ENCODE results near the gene CHCHD6.

The CHCHD6 gene

DNA sequence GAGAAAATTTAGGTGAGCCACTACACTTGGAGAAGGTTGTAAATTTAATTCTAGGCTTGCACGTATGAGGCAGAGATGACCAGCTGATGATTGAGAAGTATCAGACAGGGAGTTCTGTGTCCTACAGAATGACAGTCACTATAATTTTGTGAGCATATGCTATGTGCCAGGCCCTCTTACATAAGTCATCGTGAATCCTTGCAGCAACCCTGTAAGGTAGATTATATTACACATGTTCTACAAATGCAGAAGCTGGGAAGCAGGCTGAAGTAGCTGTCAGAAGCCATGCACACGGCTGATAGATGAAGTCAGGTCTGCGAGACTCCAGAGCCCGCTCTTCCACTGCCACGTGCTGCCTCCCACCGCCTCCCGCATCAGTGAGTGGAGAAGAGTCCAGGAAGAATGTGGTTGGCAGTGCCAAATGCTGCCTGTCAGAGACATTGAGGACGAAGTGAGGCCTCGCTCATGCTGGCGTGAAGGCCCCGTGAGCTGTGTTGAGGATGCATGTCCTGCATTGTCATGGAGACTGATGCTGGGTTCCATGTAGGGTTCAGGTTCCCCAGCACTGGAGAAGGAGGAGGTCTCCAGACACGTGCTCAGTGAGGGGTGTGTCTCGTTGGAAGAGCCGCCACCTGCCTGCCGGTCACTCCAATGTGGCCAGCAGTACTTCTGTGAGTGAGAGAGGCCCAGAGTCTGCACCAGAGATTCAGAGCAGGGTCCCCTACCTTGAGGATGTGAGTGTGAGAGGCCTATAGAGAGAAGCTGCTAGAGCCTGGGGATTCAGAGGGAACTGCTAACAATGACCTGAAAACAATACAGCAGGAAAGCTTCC, 155.6 kb downstream of the CHCHD6 start:
- no peak for DNase-seq (ENCODE audit: low spot score)

DNA sequence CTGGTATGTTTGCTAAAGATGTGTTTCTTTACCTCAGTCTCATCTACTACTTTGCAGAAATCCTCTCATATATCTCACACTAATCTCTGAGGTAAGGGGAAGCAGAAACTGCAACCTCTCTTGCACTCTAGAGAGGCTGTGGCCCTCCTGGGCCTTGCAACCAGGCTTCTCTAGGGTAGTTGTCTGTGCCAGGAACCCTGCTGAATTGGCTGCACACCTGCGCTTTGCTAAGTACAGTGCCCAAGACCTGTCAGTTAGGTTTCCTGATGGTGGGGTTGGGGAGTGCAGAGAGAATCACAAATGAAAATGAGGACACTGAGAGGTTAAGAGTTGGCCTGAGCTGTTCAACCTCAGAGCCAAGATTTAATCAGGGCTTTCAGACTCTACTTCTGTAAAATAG, 161.7 kb downstream of the CHCHD6 start:
- DNase-seq (ENCODE audit: low spot score): no peak

DNA sequence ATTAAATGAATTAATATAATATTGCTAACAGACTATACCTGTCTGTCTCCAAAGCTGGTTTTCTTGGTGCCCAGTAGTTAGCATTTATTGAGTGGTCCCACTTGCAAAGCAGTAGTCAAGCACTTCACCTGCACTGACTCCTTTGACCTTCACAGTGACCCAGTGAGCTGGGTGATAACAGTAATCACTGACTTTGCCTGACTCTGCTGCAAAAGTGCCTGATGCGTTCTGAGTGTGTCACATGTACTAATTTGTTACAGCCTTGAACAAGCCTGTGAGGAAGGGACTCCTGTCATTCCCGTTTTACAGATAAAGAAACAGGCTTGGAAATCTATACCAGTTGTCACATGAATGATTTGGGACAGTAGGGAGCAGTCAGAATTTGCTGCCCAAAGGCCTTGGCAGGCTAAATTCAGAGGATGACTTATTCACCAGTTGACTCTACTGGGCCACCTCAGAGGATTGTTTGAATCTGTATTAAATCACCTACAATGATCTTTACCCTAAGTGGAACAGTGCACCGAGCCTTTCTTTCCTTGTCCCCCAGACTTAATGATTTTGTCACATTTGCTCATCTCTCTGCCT, 162.2 kb downstream of the CHCHD6 start:
- no peak for DNase-seq (ENCODE audit: low spot score)

DNA sequence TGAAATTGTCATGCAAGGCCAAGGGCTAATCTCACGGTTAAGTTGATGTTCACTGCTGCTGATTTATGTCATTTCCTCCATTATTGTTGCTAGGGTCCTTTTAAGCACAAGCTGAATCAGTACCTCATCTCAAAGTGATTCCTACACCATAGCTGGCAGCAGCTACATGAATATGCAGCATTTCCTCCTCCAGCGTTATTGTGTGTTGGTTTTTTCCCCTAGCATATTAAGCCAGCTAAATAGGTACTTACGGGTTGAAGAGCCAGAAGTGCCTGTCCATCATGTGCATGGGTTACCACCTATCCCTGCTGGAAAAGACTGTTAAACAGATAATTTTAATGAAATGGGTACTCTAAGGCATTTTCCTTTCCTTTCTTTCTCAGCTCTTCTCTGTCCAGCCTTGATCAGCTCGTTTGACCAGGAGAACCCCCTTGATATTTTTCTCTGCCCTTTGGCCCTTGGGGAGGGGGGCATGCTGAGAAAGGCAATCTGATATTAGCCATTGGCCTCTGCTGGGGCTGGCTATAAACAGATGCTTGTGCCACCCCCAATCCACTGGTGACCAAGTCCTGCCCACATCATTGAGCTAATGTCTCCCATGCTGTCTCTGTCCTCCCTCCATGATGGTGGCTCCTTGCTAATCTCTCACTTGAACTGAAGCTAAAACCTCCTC, 163.3 kb downstream of the CHCHD6 start:
- DNase-seq (ENCODE audit: low spot score): no peak

DNA sequence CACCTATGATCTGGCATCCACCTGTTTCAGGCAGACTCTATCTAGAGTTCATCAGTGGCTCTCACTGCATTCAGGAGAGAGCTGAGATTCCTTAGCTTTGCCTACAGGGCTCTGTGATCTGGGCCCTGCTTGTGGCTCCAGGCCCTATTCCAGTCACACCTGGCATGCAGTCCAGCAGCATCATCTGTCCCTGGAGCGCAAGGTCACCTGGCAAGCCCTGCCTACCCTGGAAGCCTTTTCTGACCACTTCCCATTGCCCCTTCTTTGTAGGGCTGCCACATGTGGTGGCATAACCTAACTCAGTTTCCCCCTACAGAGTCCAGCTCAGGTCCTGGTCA, 163.8 kb downstream of the CHCHD6 start:
- no peak for DNase-seq (ENCODE audit: low spot score)

DNA sequence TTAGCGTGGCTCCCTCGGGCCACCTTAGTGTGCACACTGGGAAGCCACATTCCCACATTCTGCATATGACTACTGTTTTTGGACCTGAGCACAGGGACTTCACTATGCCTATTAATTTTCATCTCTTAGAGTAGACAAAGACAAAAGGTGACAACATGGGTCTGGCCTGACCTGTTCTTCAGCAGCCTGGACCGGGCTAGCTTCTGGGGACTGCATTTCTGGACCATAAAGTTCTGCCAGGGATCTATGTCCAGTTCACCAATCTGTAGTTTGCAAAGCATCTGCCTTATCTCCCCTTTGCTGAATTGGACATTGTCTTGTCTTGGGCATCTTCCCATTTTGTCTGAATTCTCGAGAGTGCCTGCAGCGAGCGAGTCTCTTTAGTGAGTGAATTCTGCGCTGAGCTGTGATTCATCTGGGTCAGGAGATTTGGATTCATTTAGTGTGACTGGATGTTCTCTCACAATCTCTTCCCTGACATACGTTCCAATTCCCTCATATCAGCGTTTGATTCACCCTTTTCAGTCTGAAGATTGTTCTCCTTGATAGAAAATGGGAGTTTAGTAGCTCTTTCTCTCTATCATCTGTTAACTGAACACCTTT, 166.7 kb downstream of the CHCHD6 start:
- no peak for DNase-seq (ENCODE audit: low spot score)

DNA sequence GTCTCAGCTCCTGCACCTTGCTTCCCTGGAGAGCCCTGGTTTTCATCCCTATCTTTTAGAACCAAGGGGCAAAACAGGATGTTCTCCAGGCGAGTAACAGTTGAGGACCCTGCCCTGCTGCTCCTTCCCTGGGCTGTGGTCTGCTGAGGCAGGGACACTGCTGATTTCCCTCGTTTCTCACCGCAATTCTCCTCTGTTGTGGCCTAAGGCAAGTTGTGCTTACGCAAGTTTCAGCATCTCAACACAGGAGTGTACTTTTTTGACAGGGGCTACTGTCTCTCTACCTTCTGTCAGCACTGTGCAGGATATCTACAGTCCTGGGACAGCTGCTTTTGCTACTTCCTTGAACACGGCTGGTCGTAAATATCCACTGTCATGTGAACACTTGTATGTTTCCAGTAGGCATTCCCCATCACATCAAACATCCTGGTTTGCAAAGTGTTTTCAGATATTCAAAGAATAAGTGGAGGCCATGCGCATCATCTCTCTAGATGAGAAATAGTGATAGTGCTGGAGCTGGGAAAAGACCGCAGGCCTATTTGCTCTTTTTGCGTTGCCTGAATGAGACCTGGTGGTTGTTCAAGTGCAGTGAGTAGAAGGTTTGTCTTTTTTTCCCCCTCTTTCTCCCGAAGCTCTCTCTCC, 168.8 kb downstream of the CHCHD6 start:
- no peak for DNase-seq (ENCODE audit: low spot score)

DNA sequence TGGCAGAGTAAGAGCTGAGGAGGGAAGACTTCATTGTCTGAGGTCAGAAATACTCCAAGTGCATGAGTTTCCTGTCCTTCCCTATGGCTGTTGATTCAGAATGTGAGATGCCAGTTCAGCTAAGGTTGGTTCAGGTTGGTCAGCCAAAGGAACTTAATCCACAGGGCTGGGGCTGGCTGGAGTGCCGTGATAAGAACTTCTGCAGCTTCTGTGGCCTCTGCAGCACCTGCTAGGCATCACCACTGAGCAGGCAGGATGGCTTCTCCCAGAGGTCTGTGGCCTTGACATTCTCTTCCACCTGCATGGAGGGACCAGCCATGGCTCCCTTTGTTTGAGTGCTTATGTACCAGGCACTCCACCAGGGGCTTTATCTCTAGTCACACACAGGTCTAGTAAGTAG, 169.4 kb downstream of the CHCHD6 start:
- DNase-seq (ENCODE audit: low spot score): no peak

DNA sequence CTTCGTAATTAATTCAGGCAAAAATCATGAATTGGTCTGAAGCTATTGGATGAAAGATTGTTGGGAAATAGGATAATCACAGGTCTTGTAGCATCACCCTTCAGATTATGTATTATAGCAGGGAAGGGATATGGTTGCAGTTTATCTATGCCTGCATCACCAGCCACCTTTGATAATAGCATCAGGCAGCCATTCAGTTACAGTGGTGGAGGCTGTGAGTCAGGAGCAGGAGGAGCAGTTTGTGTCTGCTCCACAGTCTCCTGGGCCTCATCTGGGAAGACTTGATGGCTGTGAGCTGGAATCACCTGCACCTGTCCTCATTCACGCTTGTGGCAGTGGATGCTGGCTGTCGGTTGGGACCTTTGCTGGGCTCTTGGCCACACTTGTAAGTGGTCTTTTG, 174.6 kb downstream of the CHCHD6 start:
- no peak for DNase-seq (ENCODE audit: low spot score)

DNA sequence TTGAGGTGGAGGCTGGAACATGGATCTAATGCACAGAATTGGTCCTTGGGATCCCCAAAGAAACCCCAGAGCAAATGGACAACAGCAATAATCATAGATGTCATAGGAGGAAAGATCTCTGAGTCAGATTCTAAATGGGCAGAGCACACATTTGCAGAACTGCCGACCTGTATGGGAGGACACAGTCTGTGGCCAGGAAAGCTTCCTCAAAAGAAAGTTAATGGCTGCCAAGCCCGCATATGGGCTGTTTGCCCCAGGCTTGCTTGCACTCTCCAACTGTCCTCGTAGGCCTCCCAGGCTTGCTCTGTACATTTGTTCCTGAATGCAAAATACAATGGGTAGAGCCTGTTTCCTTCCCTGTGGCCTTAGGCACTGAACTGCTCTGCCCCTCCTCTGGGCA, 176.9 kb downstream of the CHCHD6 start:
- no peak for DNase-seq (ENCODE audit: low spot score)

DNA sequence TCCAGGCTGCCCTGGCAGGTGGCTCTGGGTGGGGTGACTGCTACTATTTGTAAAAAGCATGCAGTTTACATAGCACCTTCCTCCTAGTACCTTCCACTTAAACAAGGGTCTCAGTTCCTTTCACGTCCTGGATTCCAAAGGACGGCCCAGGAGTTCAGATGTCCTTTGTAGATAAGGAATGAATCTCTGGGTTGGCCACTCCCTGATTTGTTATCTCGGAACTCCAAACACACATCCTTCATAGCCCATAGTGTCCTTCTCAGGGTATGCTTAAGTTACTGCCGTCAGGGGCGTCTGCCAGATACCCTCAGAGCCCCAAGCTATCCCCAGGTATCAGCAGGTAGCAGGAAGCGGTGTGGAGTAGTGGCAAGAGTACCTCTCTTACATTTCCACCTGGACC, 177.8 kb downstream of the CHCHD6 start:
- DNase-seq (ENCODE audit: low spot score): no peak

DNA sequence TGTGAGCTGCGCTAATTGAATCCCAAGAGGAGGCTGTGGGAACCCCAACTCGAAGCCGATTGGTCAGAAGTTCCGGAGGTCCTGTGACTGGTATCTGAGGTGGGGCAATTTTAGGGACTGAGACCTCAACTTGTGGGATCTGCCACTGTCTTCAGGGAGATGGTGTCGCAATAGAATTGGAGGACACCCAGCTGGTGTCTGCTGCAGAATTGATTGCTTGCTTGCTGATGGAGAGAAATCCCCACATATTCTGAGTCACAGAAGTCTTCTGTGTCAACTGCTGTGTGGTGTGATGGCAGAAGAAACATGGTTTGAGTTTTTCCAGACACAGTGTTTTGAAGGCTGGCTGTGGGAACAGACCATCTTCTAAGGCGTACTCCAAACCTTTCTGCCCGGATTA, 179.2 kb downstream of the CHCHD6 start:
- no peak for DNase-seq (ENCODE audit: low spot score)

DNA sequence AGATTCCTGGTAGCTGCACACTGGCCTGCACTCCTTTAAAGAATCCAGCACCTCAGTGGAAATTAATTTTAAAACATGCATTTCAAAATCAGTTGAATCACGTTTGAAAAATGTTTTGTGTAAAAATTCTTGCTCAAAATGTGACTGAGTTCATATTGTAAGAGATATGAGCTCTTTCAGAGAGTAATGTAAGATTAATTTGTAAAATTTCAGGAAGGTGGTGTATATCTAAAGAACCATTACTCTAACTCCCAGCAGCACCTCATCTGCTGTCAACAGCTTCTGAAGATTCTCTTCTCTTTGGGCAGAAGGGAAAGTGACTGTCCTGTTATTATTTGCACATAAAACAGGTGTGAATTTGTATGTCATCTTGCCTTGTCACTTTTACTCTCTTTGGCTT, 181.4 kb downstream of the CHCHD6 start:
- no peak for DNase-seq (ENCODE audit: low spot score)

DNA sequence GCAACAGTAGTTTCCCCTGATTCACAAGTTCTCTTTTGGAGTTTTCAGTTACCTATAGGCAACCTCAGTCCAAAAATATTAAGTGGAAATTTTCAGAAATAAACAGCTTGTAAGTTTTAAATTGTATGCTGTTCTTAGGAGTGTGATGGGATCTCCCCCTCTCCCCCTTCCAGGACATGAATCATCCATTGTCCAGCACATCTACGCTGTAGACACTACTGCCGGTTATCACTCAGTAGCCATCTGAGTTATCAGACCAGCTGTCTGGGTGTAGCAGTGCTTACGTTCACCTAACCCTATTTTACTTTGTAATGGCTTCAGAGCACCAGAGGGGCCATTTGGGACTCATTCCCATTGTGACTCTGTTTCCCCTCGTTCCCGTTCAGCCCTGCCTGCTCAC, 182.2 kb downstream of the CHCHD6 start:
- no peak for DNase-seq (ENCODE audit: low spot score)

DNA sequence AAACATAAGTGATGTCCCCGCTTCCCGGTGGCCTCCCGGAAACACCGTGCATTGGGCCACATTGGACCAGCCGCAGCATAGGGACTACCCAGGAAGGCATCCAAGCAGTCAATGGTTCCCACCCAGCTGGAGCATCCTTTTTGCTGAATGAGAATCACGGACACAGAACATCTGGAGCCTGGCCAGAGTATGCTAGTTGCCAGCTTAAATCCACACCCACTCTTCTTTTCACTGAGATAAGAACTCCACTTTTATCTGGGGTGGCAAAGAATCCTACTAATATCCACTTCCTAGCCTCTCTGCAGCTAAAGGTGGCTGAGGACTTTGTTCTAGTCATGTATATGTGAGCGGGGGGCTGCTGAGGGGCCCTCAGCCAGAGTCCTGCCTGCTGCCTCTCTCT, 183.6 kb downstream of the CHCHD6 start:
- DNase-seq (ENCODE audit: low spot score): no peak

DNA sequence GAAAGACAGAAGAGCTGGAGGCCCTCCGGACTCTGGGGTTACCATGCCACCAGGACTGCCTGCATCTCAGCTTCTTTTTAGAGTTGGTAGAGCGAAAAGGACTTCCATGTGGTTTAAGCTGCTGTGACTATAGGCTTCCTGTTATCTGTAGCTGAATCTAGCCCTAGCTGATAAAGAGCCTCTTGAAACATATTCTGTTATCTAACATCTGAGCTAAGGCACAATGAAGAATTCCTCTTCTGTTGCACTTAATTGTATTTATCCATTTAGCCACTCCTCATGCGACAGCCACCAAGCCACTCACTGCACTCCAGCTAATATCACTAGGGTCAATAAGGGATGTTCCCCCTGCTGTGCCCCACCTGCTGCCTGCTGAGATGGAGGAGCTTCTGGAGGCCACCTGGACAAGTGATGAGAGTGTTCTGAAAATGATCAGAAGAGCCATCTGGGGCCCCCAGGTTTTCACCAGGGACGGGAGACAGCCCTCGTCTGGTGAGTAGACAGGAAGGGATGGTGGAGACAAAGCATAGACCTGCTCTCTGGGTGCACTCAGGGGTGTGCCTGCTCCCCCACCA, 184.2 kb downstream of the CHCHD6 start:
- DNase-seq (ENCODE audit: low spot score): no peak

DNA sequence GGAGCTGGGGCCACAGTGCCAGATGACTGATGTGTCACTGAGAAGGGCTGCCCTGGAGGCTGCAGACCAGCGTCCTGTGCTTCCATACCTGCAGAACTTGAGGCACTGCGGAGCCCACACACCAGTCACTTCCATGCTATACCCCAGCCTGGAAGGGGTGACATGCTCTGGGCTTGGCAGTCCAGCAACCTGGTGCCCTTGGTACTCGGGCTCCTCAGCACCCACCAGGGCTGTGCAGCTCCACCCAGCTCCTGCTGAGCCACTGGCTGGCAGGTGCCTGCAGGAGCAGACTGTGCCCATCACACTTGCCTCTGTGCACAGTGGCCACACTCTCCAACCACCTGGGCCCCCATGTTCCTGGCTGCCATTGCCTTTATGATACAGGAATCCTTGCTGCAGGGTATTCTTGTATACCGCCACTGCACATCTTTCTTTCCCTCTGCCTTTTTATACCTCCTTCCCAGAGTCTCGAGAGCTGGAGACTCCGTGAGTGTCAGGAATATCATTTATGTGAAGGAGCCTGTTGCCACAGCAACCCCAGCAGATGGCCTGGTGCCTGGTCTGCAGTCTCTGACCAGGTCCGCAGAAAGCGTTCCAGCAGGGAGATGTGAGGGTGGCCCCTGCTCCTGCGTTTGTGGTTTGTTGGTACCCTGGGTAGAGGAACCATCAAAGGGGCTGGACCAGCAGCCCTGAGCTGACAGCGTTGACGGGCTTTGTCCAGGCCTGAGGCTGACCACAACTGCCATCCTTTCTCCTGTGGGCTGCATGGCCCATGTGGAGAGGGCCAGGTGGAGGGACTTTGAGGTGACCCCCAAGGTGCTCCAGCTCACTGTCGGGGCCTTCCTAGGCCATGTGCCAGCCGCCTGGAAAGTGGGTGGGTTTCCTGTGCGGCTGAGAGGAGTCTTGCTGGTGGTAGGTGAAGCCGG, 185.5 kb downstream of the CHCHD6 start:
- DNase-seq (ENCODE audit: low spot score): no peak

DNA sequence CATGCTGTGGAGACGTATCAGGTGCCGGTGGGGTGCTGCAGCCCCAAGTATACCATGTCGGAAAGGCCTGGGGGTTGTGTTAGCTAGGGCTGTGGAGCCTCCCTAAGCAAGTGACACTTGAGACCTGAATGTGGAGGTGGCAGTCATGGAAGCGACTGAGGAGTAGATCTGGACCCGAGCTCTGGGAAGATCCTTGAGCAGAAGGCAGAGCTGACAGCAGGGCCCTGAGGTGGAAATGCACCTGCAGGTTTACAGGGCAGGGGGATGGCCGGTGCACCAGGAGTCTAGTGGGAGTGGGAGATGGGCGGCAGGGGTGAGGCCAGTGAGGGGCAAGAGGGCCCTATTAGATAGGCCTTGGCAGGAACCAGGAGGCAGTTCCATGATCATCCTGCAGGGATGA, 187.1 kb downstream of the CHCHD6 start:
- DNase-seq (ENCODE audit: low spot score): no peak

DNA sequence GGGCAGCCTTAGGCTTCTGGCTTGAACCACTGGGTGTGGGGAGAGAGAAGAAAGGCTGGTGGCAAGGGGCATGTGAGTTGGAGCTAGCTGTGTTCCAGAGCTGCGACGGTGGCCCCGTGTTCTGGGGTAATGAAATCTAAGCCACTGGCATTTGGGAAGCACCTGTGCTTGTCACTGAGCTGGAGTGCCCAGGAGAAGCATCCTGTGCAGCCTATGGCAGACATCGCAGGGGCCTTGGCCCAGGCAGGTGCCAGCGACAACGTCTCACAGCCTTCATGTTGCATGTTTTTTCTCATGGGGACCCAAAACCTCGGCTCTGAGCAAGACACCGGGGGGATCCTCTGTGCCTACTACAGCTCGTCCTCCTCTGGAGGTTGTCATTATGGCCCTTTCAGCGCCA, 187.8 kb downstream of the CHCHD6 start:
- DNase-seq (ENCODE audit: low spot score): no peak

DNA sequence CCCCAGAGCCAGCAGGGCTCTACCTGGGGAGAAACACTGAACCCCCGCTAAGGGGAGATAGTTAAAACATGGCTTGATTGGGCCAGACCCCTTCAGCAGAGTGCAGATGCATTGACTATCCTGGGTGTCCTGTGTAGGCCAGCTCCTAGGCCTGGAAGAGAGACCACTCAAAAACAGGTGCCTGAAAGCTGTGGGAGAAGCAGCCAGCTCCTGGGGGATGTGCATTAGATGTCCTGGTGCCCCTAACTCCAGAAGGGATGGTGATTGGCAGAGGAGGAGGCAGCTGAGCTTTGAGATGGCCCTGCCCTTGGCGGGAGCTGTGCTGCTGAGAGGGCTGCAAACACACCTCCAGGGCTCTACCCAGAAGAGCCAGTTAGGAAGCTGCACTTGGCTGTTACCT, 189.6 kb downstream of the CHCHD6 start:
- DNase-seq (ENCODE audit: low spot score): no peak

DNA sequence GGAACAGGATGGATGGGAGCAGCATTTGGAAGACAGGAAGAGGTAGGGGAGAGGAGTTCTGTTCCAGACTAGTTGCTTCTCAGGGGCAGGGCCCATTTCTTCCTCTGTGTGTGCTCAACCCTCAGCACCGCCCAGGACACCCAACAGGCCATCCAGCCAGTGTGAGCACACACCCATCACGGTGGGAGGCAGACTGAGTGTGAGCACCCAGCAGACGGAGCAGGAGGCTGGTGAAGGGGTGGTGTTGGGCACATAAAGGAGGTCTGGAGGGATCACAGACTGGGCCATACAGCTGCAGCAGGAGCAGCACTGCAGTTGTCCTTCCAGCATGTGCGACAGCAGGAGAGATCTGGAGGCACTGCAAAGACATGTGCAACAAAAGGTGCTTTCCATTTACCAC, 190.4 kb downstream of the CHCHD6 start:
- no peak for DNase-seq (ENCODE audit: low spot score)
